ENCODE data around the gene CAPN13. TPM values are rescaled to one million over a fixed set of nuclear protein-coding genes. Genes with fewer than 3 reads are reported as not detected.

Gene CAPN13
- total RNA-seq, 1 donor from 2014 or later: not detected

DNA sequence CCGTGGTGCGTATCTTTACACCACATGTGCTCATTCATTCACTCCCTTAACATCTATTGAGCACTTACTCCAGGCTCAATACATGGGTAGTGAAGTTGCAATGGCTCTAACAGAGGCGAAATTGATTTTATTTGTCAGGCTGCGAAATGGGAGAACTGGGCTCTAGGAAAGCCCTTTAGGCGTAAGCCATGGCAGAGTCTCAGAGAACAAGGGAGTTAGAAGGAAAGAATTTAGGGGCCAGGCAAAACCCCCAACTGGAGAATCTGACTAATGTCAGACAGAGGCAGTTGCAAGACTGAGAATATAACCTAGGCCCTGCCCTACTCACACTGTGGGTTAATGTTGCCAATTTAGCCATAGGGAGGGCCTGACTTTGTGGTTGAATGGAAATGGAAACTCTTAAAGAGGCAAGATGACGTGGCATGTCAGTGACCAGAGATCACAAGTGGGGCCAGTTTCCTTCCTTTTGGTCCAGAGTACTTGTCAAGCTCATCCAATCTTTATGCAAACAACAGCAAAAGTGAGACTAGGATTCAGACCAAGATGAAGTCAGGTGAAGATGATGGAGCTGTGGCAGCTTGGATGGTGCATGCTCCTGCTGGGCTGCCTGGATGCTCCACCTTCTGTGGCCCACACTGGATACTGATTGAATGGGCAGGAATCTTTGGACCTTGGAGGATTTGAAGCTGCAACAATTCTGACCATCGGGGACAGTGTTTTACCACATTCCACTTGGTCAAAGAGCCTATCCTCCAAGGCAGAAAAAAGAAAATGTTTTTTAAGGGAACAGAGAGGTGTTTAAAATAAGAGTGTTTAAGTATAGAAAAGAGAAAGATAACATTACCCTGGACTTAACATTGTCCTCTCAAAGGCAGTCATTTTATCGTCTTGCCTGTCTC lies 92.2 kb downstream of the CAPN13 start:
- no peak overlapping the region for H2AFZ ChIP-seq (ENCODE audit: low read depth, low read length)
- Mint-ChIP-seq H3K36me3 (ENCODE audit: low read depth, unreplicated experiment) (no peaks in the 10 kb centered on the region), H3K27ac (ENCODE audit: unreplicated experiment) (no peak overlapping the region), H3K27me3 (ENCODE audit: low read depth, unreplicated experiment) (peaks cover 15% of the 10 kb centered on the region), H3K4me1 (ENCODE audit: low read depth, unreplicated experiment) (no peaks in the 10 kb centered on the region), H3K4me3 (ENCODE audit: unreplicated experiment) (no peak overlapping the region), H3K9me3 (ENCODE audit: unreplicated experiment) (peaks cover 4% of the 10 kb centered on the region)
- no peak overlapping the region for H3K4me2 ChIP-seq (ENCODE audit: low read length)
- no peaks in the 10 kb centered on the region for H4K20me1 ChIP-seq (ENCODE audit: insufficient read depth, low read length)
- no peak for DNase-seq (ENCODE audit: low read depth)
- H3K36me3 ChIP-seq (ENCODE audit: insufficient read depth, low read length): no peaks in the 10 kb centered on the region
- H3K27me3 ChIP-seq (ENCODE audit: insufficient read depth, low read length): peaks cover 2% of the 10 kb centered on the region
- H3K9ac ChIP-seq (ENCODE audit: low read length): no peak overlapping the region
- no peaks in the 10 kb centered on the region for H3K79me2 ChIP-seq (ENCODE audit: insufficient read depth, low read length)
- H3K4me3 ChIP-seq (ENCODE audit: insufficient read depth, low read depth, low read length): no peak overlapping the region
- TF ChIP-seq EZH2 (IDR thresholded peaks at IDR 0.05; ENCODE audit: insufficient read depth, low read length) (no peak), CTCF (IDR thresholded peaks at IDR 0.05; ENCODE audit: insufficient read depth, low read depth, low read length) (no peak)
- no peaks in the 10 kb centered on the region for H3K4me1 ChIP-seq (ENCODE audit: insufficient read depth, low read length)
- no peak for FAIRE-seq
- H3K9me3 ChIP-seq (ENCODE audit: insufficient read depth, low read depth, low read length): no peaks in the 10 kb centered on the region
- no peak overlapping the region for H3K27ac ChIP-seq (ENCODE audit: low read depth, low read length)

- Mint-ChIP-seq H3K4me3 (ENCODE audit: unreplicated experiment) (no peak overlapping the region), H3K27me3 (ENCODE audit: low read depth, unreplicated experiment) (peaks cover 11% of the 10 kb centered on the region), H3K36me3 (ENCODE audit: low read depth, unreplicated experiment) (no peaks in the 10 kb centered on the region), H3K4me1 (ENCODE audit: low read depth, unreplicated experiment) (no peaks in the 10 kb centered on the region), H3K27ac (ENCODE audit: unreplicated experiment) (no peak overlapping the region), H3K9me3 (ENCODE audit: unreplicated experiment) (no peaks in the 10 kb centered on the region)
- Histone ChIP-seq H3K4me2 (ENCODE audit: low read length) (no peak overlapping the region), H3K36me3 (ENCODE audit: insufficient read depth, low read length) (no peaks in the 10 kb centered on the region), H4K20me1 (ENCODE audit: insufficient read depth, low read length) (no peaks in the 10 kb centered on the region), H3K4me1 (ENCODE audit: insufficient read depth, low read length) (no peaks in the 10 kb centered on the region), H3K4me3 (ENCODE audit: insufficient read depth, low read depth, low read length) (no peak overlapping the region), H3K27ac (ENCODE audit: low read depth, low read length) (no peak overlapping the region), H3K79me2 (ENCODE audit: insufficient read depth, low read length) (no peaks in the 10 kb centered on the region), H3K9me3 (ENCODE audit: insufficient read depth, low read depth, low read length) (no peaks in the 10 kb centered on the region), H3K9ac (ENCODE audit: low read length) (no peak overlapping the region), H3K27me3 (ENCODE audit: insufficient read depth, low read length) (peaks cover 2% of the 10 kb centered on the region), H2AFZ (ENCODE audit: low read depth, low read length) (peak overlapping the region; percentile 61)
- no peak for FAIRE-seq
- DNase-seq (ENCODE audit: low read depth): no peak
- TF ChIP-seq CTCF (IDR thresholded peaks at IDR 0.05; ENCODE audit: insufficient read depth, low read depth, low read length) (no peak), EZH2 (IDR thresholded peaks at IDR 0.05; ENCODE audit: insufficient read depth, low read length) (no peak)
Measured at GRCh38 chr2:30713698-30714097, 93.5 kb downstream of the CAPN13 start.

DNA sequence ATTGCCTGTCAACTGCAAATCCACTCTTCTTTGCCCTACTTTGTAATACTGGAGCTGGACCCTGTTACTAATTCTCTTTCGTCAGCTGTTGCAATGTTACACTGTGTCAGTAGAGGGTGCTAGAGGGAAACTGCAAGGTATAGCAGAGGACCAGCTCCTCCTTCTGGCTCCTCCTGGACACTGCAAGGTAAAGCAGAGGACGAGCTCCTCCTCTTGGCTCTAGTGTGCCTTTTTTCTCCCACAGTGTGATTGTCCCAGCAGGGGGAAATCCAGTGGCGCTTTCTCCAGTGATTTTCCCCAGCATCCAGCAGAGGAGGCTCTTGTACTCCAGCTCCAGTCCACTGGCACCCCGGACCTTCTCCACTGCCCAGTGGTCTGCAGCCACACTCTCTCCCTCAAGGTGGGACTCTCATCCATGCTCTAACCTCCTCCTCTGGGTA lies 95.6 kb downstream of the CAPN13 start:
- Mint-ChIP-seq H3K4me3 (ENCODE audit: unreplicated experiment) (no peak overlapping the region), H3K9me3 (ENCODE audit: unreplicated experiment) (no peaks in the 10 kb centered on the region), H3K27me3 (ENCODE audit: low read depth, unreplicated experiment) (peaks cover 8% of the 10 kb centered on the region), H3K4me1 (ENCODE audit: low read depth, unreplicated experiment) (no peaks in the 10 kb centered on the region), H3K27ac (ENCODE audit: unreplicated experiment) (no peak overlapping the region), H3K36me3 (ENCODE audit: low read depth, unreplicated experiment) (no peaks in the 10 kb centered on the region)
- Histone ChIP-seq H2AFZ (ENCODE audit: low read depth, low read length) (no peak overlapping the region), H3K27me3 (ENCODE audit: insufficient read depth, low read length) (peaks cover 2% of the 10 kb centered on the region), H3K27ac (ENCODE audit: low read depth, low read length) (no peak overlapping the region), H3K4me2 (ENCODE audit: low read length) (no peak overlapping the region), H3K36me3 (ENCODE audit: insufficient read depth, low read length) (no peaks in the 10 kb centered on the region), H4K20me1 (ENCODE audit: insufficient read depth, low read length) (no peaks in the 10 kb centered on the region), H3K79me2 (ENCODE audit: insufficient read depth, low read length) (no peaks in the 10 kb centered on the region), H3K4me1 (ENCODE audit: insufficient read depth, low read length) (no peaks in the 10 kb centered on the region), H3K9me3 (ENCODE audit: insufficient read depth, low read depth, low read length) (no peaks in the 10 kb centered on the region), H3K9ac (ENCODE audit: low read length) (no peak overlapping the region), H3K4me3 (ENCODE audit: insufficient read depth, low read depth, low read length) (no peak overlapping the region)
- peak; percentile 69 for DNase-seq (ENCODE audit: low read depth)
- peak; percentile 83 for FAIRE-seq
- TF ChIP-seq CTCF (IDR thresholded peaks at IDR 0.05; ENCODE audit: insufficient read depth, low read depth, low read length) (peak; percentile 100), EZH2 (IDR thresholded peaks at IDR 0.05; ENCODE audit: insufficient read depth, low read length) (no peak)
